HFFc6 (cell line): Measurements from ENCODE around the gene HMCN1. TPM values are rescaled to one million over a fixed set of nuclear protein-coding genes. Genes with fewer than 3 reads are reported as not detected.

Experiments
- DNase-seq: peaks from one replicate; pipeline ENCODE4 v3.0.0-alpha.2; 2018
- H3K27ac Mint-ChIP-seq: 2 replicates; pipeline ENCODE4 v1.8.0; 2020; ENCODE audit warnings: mild to moderate bottlenecking, mixed read lengths
- H3K27me3 Mint-ChIP-seq: 2 replicates; pipeline ENCODE4 v1.8.0; 2021; ENCODE audit warnings: mild to moderate bottlenecking, moderate library complexity, mixed read lengths; ENCODE audit not compliant: insufficient read depth
- H3K36me3 Mint-ChIP-seq: 2 replicates; pipeline ENCODE4 v1.8.0; 2021; ENCODE audit warnings: low read depth, mixed read lengths
- H3K4me1 Mint-ChIP-seq: 2 replicates; pipeline ENCODE4 v1.8.0; 2020; ENCODE audit warnings: low read depth, mixed read lengths
- H3K4me3 Mint-ChIP-seq: 2 replicates; pipeline ENCODE4 v1.8.0; 2020; ENCODE audit warnings: mild to moderate bottlenecking, moderate library complexity, mixed read lengths
- H3K9me3 Mint-ChIP-seq: 2 replicates; pipeline ENCODE4 v1.8.0; 2020; ENCODE audit warnings: mild to moderate bottlenecking, mixed read lengths
- total RNA-seq, 6 experiments: library from RNA; stranded (reverse); fragmentation: NEBNext Ultra II Directional; extraction: Animal tissue kit (Norgen Biotek cat#: 25700); gene quantifications; 2 replicates in 1 of 6; 3 replicates in 5 of 6; pipeline ENCODE4 v1.2.3, GENCODE V29; 2021
- TF ChIP-seq, protein P1 (sequence below): fragments of 200-600 bp; sonication (generic); IDR thresholded peaks from 2 replicates; pipeline ENCODE4 v1.5.0; 2021; ENCODE audit warnings: antibody characterized with exemption, mild to moderate bottlenecking

The HMCN1 gene
- total RNA-seq, 6 experiments from 2014 or later, result 1.2 to 1.8 (median 1.5) TPM

DNA sequence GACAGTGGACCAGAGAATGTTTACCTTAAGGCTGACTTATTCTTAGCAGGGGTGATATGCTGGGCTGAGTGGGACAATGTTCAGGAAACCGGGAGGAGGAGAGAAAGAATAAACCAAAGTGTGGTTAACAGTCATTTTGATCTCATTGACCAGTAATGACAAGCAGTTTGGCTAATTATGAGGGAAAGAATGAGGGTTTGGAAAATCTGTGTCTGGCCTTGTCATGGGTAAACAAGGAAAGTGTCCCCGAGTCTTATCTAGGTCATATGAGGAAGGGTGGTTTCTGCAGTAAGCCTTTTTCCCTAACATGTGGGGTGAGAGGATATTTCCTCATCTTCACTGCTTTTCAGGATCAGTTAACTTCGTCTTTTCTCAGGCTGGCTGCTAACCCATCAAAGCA, 485.9 kb downstream of the HMCN1 start:
- H3K9me3 Mint-ChIP-seq, result no peaks in the 10 kb centered on the region
- TF ChIP-seq, protein P1, sequence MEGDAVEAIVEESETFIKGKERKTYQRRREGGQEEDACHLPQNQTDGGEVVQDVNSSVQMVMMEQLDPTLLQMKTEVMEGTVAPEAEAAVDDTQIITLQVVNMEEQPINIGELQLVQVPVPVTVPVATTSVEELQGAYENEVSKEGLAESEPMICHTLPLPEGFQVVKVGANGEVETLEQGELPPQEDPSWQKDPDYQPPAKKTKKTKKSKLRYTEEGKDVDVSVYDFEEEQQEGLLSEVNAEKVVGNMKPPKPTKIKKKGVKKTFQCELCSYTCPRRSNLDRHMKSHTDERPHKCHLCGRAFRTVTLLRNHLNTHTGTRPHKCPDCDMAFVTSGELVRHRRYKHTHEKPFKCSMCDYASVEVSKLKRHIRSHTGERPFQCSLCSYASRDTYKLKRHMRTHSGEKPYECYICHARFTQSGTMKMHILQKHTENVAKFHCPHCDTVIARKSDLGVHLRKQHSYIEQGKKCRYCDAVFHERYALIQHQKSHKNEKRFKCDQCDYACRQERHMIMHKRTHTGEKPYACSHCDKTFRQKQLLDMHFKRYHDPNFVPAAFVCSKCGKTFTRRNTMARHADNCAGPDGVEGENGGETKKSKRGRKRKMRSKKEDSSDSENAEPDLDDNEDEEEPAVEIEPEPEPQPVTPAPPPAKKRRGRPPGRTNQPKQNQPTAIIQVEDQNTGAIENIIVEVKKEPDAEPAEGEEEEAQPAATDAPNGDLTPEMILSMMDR, result no peak
- no peaks in the 10 kb centered on the region for H3K36me3 Mint-ChIP-seq
- H3K27me3 Mint-ChIP-seq, result peaks cover 4% of the 10 kb centered on the region
- no peak for DNase-seq
- peaks cover 14% of the 10 kb centered on the region; the same call in 1 of the 2 replicates for H3K4me1 Mint-ChIP-seq
- H3K27ac Mint-ChIP-seq, result no peak overlapping the region
- H3K4me3 Mint-ChIP-seq, result no peak overlapping the region

DNA sequence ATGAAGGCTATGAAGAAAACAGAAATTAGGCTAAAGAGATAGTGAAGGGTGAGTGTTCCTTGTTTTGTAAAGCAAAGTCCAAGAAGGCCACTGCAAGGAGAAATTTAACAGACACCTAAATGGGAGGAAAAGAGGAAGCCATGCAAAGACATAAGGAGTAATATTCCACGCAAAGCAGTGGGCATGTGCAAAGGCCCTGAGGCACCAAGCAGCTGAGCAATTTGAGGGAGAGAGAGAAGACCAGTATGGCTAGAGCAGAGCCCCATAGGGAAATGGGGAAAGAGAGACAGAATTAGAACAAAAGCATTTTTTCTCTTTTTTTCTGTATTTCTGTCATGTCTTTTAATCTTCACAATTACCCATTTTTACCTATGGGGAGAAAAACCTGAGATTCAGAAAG, 486.7 kb downstream of the HMCN1 start:
- TF ChIP-seq, protein P1, result no peak
- H3K36me3 Mint-ChIP-seq, result no peaks in the 10 kb centered on the region
- DNase-seq, result no peak
- H3K27ac Mint-ChIP-seq, result no peak overlapping the region
- H3K4me1 Mint-ChIP-seq, result peaks cover 19% of the 10 kb centered on the region; the same call in 1 of the 2 replicates
- H3K27me3 Mint-ChIP-seq, result peaks cover 4% of the 10 kb centered on the region
- H3K9me3 Mint-ChIP-seq, result no peaks in the 10 kb centered on the region
- no peak overlapping the region for H3K4me3 Mint-ChIP-seq

DNA sequence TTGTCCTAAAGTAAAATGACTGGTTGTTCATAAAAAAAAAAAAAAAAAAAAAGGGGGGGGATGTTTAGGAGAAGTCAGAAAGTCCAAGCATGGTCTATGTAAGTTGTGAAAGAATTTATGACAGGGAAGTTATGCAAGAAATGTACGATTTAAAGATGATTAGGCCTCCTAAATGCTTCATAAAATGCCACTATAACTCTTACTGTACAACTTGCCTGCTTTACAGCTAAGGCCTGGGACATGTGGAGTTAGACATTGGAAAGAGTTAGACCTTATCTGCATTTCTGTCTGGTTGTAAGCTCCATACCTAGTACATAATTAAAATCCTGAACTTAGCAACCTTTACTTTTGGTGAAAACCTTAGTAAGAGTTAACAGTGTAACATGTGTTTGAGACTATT, 490.9 kb downstream of the HMCN1 start:
- Mint-ChIP-seq H3K36me3 (no peaks in the 10 kb centered on the region), H3K9me3 (no peaks in the 10 kb centered on the region), H3K4me1 (peaks cover 14% of the 10 kb centered on the region; the same call in 1 of the 2 replicates), H3K4me3 (no peak overlapping the region), H3K27ac (no peak overlapping the region), H3K27me3 (peaks cover 4% of the 10 kb centered on the region; the same call in 1 of the 2 replicates)
- peak; percentile 41 for DNase-seq
- TF ChIP-seq, protein P1, result no peak

DNA sequence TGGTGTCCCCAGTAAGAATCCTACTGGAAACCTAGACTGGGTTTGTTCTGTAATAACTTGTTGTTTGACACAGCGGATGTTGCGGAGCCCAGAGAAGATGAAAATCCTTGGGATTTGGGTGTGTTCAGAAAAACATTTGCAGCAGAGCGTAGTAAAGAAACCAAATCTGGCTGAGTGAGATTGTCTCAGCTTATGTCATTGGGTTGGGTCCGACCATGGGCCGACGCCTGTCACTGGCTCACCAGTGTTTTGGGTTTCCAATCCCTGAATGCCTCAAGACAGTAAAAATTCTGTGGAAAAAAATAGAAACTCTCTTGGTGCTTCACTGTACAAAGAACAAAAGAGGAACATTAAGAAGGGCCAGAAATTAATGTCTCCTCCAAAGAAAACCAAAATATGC, 494.6 kb downstream of the HMCN1 start:
- peaks cover 29% of the 10 kb centered on the region for H3K4me1 Mint-ChIP-seq
- TF ChIP-seq, protein P1, result no peak
- no peaks in the 10 kb centered on the region for H3K27me3 Mint-ChIP-seq
- H3K4me3 Mint-ChIP-seq, result no peak overlapping the region
- DNase-seq, result no peak
- no peak overlapping the region for H3K27ac Mint-ChIP-seq
- H3K9me3 Mint-ChIP-seq, result no peaks in the 10 kb centered on the region
- no peaks in the 10 kb centered on the region for H3K36me3 Mint-ChIP-seq

DNA sequence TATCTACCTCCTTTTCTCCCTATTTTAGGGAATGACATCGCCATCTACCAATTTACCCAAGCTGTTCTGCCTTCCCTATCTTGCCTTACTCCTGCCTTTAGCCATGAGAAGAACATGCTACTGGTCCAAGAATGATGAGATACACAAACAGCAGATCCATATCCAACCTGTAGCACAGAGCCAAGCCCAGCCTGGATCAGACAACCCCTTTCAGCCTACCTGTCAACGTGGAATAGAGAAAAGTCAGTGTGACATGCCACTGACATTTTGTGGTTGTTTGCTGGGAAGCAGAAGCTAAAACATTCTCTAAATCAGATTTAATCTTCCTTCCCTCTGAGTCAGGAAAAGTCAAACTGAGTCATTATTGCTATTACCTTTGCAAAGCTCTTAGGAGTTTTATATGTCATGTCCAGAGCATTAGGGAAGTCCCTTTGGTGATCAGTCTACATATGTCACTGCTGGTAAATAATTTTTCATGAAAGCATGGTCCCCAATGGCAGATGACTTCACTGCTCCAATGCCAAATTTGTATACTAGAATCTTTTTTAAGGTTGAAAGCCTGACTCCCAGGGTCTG, 497.8 kb downstream of the HMCN1 start:
- Mint-ChIP-seq H3K27me3 (no peaks in the 10 kb centered on the region), H3K9me3 (no peaks in the 10 kb centered on the region), H3K4me1 (peaks cover 31% of the 10 kb centered on the region), H3K36me3 (no peaks in the 10 kb centered on the region), H3K4me3 (no peak overlapping the region), H3K27ac (no peak overlapping the region)
- DNase-seq, result peak; percentile 13
- TF ChIP-seq, protein P1, result no peak
